BJ (cell line): ENCODE results near the gene ARID2. TPM values are rescaled to one million over a fixed set of nuclear protein-coding genes. Genes with fewer than 3 reads are reported as not detected.
A peak's percentile ranks its signal among the peaks of the same experiment; 100 is the strongest.

Experiments used
- CTCF ChIA-PET: fragments of 350-600 bp; formaldehyde crosslinking; extraction: SDS; loops from one replicate; lab custom pipeline; 2021; ENCODE audit warnings: antibody characterized with exemption, inconsistent platforms; lab: Yijun Ruan, JAX
- POLR2A ChIA-PET: fragments of 300-600 bp; sonication (Branson Sonifier 250); formaldehyde crosslinking; extraction: SDS; loops from one replicate; lab custom pipeline; 2021; ENCODE audit warnings: antibody characterized with exemption; lab: Charles Lee
- DNase-seq: peaks from one replicate; pipeline ENCODE4 v3.0.0-alpha.2; 2011; ENCODE audit warnings: low read depth
- H3K27me3 ChIP-seq: 2 replicates; pipeline ENCODE4 v1.6.0; 2011; ENCODE audit warnings: low read length; ENCODE audit not compliant: control insufficient read depth, insufficient read depth
- H3K36me3 ChIP-seq: 2 replicates; pipeline ENCODE4 v1.5.1; 2011; ENCODE audit warnings: low read length; ENCODE audit not compliant: control insufficient read depth, insufficient read depth
- H3K4me3 ChIP-seq: 2 replicates; pipeline ENCODE4 v1.5.1; 2011; ENCODE audit warnings: low read depth, mild to moderate bottlenecking, control low read depth, low read length
- polyA plus RNA-seq: library from polyadenylated mRNA; depleted of rRNA; stranded (reverse); fragments of >200 nt; gene quantifications from 2 replicates; pipeline ENCODE4 v1.2.3, GENCODE V29; 2011
- TF ChIP-seq, protein P1 (sequence below): IDR thresholded peaks from 2 replicates; pipeline ENCODE4 v1.5.1; 2011; ENCODE audit warnings: low read depth, mild to moderate bottlenecking, control low read depth, inconsistent platforms, low read length, moderate library complexity; ENCODE audit not compliant: insufficient read depth

ARID2 gene
- polyA plus RNA-seq, 1 experiment: 11.1 TPM

DNA sequence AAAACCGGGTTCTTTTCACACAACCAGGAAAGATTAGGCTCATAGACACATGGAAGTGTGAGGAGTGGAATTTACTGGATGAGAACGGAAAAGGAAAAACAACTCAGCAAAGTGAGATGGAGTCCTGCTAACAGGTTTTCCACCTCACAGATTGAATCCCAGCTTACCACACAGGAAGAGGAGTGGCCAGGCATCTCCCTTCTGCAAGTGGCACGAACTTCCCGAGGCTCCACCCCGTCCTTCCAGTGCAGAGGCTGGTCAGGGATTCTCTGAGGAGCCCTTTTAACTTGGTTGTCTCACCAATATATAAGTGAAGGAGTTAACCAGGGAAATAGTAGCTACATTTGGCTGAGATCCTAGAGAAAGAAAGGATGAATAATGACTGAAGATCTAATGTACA is 158.0 kb downstream of the ARID2 start:
- ChIA-PET POLR2A (no interaction called here), CTCF (interaction anchor here (1.3 kb wide), 1 partner anchor 12 kb away, joined by 3 read pairs; no protein-coding TSS in a partner anchor)
- H3K36me3 ChIP-seq: no peaks in the 10 kb centered on the region; the same call in 1 of the 2 replicates
- TF ChIP-seq, protein P1, sequence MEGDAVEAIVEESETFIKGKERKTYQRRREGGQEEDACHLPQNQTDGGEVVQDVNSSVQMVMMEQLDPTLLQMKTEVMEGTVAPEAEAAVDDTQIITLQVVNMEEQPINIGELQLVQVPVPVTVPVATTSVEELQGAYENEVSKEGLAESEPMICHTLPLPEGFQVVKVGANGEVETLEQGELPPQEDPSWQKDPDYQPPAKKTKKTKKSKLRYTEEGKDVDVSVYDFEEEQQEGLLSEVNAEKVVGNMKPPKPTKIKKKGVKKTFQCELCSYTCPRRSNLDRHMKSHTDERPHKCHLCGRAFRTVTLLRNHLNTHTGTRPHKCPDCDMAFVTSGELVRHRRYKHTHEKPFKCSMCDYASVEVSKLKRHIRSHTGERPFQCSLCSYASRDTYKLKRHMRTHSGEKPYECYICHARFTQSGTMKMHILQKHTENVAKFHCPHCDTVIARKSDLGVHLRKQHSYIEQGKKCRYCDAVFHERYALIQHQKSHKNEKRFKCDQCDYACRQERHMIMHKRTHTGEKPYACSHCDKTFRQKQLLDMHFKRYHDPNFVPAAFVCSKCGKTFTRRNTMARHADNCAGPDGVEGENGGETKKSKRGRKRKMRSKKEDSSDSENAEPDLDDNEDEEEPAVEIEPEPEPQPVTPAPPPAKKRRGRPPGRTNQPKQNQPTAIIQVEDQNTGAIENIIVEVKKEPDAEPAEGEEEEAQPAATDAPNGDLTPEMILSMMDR: no peak
- no peak for DNase-seq
- H3K4me3 ChIP-seq: no peak overlapping the region
- no peaks in the 10 kb centered on the region for H3K27me3 ChIP-seq

DNA sequence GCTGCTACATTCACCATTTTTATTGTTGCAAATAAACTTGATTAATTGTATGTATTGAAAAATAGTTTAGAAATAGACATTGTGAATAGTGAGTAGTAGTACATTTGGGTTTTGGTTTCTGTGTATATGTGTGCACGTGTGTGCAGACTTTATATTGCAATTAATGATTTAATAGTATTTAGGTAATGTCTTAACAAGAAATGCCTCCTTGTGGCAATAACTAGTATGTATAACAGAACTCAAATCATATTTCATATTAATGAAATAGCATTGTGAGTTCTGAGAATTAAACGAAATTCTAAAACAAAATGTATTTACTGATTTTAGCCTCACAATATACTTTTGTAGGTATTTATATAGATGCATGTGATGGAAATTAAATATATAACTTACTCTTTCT is 160.8 kb downstream of the ARID2 start:
- CTCF ChIA-PET: no interaction called here
- POLR2A ChIA-PET: no interaction called here
- DNase-seq: no peak
- H3K36me3 ChIP-seq: peaks cover 2% of the 10 kb centered on the region
- TF ChIP-seq, protein P1: no peak
- no peaks in the 10 kb centered on the region for H3K27me3 ChIP-seq
- H3K4me3 ChIP-seq: no peak overlapping the region

DNA sequence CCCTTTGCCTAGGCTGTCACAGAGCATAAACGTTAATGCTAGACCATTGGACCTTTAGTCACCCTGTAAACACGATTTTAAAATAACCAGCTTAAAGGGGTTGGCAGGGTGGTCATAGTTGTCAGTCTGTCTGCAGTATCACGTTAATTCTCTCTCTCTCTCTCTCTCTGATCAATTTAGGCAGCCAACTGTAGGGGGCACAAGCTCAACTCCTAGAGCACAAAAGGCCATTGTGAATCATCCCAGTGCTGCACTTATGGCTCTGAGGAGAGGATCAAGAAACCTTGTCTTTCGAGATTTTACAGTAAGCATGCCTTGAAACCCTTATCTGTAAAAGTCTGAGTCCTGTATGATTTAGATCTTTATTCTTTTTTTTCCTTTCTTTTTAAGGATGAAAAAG is 163.7 kb downstream of the ARID2 start:
- POLR2A ChIA-PET: no interaction called here

DNA sequence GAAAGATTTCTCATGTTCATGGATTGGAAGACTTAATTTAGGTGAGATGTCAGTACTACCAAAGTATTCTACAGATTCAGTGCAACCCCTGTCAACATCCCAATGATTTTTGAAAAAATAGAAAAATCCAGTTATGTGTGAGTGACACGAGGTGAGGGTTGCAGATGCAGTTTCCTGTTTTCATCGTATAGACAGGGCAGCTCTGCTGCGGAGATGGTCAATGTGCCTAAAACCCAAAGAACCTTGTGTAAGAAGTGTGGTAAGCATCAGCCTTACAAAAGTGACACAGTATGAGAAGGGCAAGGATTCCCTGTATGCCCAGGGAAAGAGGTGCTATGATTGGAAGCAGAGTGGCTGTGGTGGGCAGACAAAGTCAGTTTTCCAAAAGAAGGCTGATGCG is 166.5 kb downstream of the ARID2 start:
- POLR2A ChIA-PET: no interaction called here

More for the DNA sequence above, 163.7 kb downstream of the ARID2 start:
- peaks cover 2% of the 10 kb centered on the region for H3K36me3 ChIP-seq
- CTCF ChIA-PET: interaction anchor here (0.7 to 2.0 kb wide), 4 partner anchors 15 to 41 kb away, joined by 3 to 4 read pairs (median 4); no protein-coding TSS in a partner anchor
- TF ChIP-seq, protein P1: peak; percentile 29
- no peak for DNase-seq
- no peaks in the 10 kb centered on the region for H3K27me3 ChIP-seq
- H3K4me3 ChIP-seq: no peak overlapping the region

DNA sequence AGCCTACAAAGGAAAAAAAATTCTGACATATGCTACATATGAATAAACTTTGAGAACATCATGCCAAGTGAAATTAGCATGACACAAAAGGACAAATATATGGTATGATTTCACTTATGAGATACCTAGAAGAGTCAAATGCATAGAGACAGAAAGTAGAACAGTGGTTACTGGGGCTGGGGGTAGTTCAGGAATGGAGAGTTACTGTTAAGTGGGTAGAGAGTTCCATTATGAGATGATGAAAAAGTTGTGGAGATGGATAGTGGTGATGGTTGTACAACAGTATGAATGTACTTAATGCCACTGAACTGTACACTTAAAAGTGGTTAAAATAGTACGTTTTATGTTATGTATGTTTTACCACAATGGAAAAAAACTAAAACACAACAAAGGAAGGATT is 168.6 kb downstream of the ARID2 start:
- TF ChIP-seq, protein P1: no peak
- ChIA-PET CTCF (no interaction called here), POLR2A (no interaction called here)
- no peak overlapping the region for H3K4me3 ChIP-seq
- DNase-seq: no peak
- no peaks in the 10 kb centered on the region for H3K27me3 ChIP-seq
- H3K36me3 ChIP-seq: peaks cover 2% of the 10 kb centered on the region

More for the DNA sequence above, 166.5 kb downstream of the ARID2 start:
- Histone ChIP-seq H3K36me3 (peaks cover 2% of the 10 kb centered on the region), H3K4me3 (no peak overlapping the region), H3K27me3 (no peaks in the 10 kb centered on the region)
- TF ChIP-seq, protein P1: no peak
- CTCF ChIA-PET: interaction anchor here (1.1 kb wide), 1 partner anchor 10 kb away, joined by 3 read pairs; no protein-coding TSS in a partner anchor
- DNase-seq: no peak
